Head of caudate nucleus (tissue), 42 donors: ENCODE measurements around the gene FAM131C.
A peak's percentile ranks its signal among the peaks of the same experiment; 100 is the strongest.

Experiments
- DNase-seq, 42 donors: peaks; one replicate each; pipeline versions ENCODE4 v3.0.0 to v3.0.0-alpha.2; 2020 to 2021; ENCODE audit warnings: mixed read lengths in 7 of 42
- intact Hi-C: fragments of 100-400 bp; cut with DNase I; formaldehyde crosslinking; loops from one replicate; pipeline ENCODE4 v1.15.0; 2022

FAM131C gene

DNA sequence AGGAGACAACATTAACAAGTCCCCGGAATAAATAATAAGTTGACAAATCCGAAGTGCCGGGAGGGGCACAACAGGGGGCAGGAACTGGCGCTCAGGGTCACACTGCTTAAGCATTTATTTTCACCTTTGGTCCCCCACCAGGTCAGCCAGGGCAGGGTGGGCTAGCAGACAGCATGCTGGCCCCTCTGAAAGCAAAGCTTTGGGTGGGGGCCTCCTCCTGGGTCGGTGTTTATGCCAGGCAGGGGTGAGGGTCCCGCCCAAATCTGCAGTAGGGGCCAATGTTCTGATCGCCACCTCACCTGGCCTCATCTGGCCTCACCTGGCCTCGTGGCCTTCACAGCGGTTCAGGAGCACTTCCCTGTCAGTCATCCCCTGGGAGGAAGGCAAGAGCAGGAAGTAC lies 8.2 kb upstream of the FAM131C start:
- intact Hi-C loops, result loop anchor here (10.0 kb wide), 1 partner anchor 283 kb away; the partner anchor contains the start of gene SZRD1
- DNase-seq, result no peak

DNA sequence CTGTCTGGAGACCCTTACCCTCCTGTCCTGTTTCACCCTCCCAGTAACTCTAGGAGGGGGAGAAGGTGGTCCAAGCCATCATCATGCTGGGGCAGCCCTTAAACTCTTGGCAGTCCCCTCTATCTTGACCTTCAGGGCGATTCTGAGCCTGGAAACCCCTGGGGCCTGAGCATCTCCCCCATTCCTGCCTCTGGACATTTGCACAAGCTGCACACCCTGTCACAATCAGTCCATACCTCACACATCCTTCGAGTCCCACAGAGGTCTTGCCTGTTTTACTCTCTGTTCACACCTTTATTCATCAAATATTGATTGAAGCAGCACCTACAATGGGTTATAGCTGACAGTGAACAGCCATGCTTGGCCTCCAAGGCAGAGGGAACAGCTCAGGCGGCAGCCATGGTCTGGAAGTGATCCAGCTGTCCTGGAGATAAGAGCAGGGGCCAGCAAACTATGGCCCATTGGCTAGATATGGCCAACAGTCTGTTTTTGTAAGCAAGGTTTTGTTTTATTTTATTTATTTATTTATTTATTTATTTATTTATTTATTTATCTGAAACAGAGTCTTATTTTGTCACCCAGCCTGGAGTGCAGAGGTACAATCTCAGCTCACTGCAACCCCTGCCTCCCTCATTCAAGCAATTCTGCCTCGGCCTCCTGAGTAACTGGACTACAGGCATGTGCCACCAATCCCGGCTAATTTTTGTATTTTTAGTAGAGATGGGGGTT lies 7.1 kb upstream of the FAM131C start:
- intact Hi-C loops, result loop anchor here (10.0 kb wide), 1 partner anchor 284 kb away; the partner anchor contains the start of gene SZRD1
- no peak for DNase-seq

DNA sequence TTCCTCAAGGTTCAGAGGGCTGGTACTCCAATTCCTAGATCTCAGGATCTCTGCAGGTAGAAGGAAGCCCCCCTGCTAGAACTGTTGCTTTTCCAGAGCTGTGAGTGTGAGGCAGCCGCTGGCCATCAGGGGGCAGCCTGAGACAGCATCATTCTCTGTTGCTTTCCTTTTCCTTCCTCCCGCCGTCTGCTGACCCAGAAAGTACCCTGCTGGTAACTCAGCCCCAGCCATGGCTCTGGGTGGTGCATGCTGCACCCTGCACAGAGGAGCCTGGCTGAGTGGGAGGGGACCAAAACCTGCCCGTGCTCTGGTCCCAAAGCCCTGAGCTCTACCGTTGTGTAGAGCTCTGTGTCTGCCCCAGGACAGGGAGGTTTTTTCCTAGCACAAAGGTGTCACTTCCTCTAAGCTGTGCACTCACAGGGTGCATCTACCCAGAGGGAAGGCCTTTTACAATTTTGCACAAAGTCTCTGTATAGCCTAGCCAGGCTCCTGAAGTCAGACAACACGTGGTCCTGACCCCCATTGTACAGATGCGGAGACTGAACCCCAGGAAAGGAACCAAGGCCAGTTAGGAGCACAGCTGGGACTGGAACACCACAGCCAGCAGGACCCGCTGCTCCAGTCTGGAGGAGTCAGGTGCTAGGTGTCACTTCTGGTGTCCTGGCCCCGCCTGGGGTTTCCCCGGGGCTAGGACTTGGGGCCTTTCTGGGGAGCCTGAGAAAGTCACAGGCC lies 5.6 kb upstream of the FAM131C start:
- peak; percentile 58 to 90 (median 82) for DNase-seq
- intact Hi-C loops, result loop anchor here (2.0 to 5.0 kb wide), 2 partner anchors 108 to 158 kb away; partner anchors contain the start of gene CPLANE2

DNA sequence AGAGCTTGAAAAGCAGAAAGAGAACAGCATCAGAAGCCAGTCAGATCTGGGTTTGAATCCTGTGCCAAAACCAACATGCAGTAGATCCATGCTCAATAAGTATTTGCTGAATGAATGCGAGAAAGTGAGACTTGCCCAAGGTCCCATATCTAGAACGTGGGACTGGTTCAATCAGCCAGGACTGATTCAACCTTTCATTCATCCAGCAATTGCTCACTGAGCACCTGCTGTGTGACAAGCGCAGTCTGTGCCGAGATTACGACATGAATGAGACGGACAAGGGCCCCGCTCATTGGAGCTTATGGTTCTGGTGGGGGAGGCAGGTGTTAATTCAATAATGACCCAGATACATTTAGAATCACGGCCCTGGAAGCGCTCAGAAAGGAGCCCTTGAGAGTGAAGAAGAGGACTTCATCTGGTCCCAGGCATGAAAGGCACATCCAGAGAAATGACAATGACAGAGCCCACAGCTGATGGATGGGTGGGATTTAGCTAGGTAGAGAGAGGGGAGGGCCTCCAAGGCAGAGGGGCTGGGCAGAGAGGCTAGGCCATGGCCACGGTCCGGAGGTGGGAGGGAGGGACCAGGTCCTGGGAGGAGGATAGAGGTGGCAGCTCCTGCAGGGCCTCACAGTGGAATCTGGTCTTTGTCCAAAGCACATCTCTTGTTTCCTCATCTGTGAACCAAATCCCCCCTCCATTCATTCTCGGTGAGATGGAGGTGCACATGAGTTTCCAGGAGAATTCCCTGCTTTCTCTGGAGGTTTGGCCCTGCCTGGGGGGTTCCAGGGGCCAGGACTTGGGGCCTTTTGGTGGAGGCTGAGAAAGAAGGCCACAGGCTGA lies 4.2 kb upstream of the FAM131C start:
- intact Hi-C loops, result loop anchor here (2.0 to 5.0 kb wide), 2 partner anchors 109 to 160 kb away; partner anchors contain the start of gene CPLANE2
- no peak for DNase-seq

DNA sequence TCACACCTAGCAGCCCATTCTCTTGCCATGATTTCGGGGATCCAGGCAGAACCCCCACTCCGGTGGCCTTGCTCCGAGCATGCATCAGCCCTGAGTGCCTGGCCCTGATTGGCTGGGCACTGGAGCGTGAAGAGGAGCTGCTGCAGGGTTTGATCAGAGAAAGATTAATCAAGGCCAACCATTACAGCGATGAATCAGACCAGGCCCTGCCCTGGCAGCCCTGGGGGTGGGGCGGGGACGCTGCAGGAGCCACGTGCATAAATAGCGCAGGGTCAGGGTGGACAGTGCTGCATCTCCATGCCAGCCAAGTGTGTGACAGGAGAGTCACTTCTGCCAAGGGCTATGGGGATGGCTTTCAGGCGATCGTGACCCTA lies 3.4 kb upstream of the FAM131C start:
- intact Hi-C loops, result loop anchor here (5.0 kb wide), 1 partner anchor 160 kb away; the partner anchor contains the start of gene CPLANE2
- no peak for DNase-seq

DNA sequence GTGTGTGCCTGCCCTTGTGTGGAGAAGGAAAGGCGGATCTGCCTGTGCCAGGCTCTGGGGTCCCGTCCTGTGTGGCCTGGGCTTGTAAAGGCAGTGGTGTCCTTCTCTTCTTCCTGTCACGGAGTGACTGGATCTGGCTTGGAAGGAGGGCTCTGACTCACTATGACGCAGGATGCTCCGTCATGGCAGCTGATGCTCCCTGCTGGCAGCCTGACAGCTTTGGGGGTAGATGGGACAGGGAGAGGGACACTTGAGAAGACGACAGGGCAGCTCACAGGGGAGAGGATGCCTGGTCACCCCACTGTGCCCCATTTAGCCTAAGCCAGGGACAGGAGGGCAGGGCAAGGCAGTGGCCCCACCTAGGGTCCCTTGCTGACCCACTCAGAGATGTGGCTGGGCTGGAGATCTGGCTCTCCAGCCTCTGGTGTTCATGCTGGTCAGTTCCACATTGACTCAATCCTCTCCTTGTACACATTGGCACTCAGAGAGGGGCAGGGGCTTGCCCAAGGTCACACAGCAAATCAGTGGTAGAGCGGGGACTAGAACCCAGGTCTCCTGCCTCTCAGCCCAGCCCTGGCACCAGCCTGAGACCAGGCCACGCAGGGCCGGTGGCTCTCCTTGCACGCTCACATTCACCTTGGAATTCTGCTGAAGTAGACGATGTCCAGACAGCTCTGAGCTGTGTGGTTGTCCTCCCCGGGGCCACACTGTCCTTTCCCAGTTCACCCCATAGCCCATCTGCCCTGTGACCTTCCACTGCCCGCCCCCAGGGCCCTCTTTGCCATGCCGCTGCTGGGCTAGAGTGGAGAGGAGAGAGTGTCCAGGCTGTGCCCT lies 2.8 kb upstream of the FAM131C start:
- DNase-seq, result no peak
- intact Hi-C loops, result loop anchor here (5.0 kb wide), 1 partner anchor 161 kb away; the partner anchor contains the start of gene CPLANE2

DNA sequence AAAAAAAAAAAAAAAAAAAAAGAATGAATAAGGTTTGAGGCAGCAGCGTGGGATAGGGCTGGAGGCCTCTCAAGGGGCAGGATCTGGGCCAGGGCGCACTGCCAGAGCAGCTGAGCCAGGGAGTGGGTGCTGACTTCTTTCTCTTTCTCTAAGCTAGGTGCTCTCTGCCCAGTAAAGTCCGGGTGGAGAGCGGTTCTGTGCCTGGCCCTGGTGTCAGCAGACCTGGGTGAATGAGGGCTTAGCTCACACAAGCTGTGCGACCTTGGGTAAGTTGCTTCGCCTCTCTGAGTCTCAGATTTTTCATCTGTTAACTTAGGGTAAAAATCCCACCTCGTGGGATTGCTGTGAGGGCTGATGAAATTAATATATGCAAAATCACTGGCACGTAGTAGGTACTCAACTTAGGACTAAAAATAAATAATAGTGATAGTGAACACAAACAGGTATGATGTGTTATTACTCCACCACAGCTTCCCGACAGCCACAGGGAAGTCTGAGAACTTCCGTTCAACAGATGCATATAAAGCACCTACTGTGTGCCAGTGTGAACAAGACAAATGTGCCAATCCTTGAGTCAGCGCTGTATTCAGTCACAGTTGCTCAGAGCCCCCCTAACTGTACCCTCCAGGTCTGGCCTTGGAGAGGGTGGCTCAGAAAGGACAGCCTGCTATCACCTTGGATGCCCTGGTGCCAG lies 2.0 kb upstream of the FAM131C start:
- peak in 26 of 42 donors; percentile 21 to 71 (median 46) for DNase-seq
- intact Hi-C loops, result loop anchor here (5.0 kb wide), 1 partner anchor 162 kb away; the partner anchor contains the start of gene CPLANE2

DNA sequence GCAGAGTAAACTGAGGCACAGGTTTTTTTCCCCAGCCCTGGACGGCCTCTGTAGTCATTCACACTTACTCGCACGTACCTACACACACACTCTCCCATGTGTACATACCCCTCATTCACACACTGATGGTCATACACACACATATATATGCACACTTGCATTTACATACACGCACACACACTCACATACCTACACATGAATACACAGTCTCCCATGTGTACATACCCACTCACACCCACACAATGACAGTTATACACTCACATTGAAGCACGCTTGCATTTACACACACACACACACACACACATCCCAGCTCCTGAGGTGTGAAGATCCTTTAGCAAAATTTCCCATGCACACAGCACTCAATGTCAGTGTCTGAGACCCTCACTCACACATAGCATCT lies 766 bp upstream of the FAM131C start:
- intact Hi-C loops, result no loop called here

DNA sequence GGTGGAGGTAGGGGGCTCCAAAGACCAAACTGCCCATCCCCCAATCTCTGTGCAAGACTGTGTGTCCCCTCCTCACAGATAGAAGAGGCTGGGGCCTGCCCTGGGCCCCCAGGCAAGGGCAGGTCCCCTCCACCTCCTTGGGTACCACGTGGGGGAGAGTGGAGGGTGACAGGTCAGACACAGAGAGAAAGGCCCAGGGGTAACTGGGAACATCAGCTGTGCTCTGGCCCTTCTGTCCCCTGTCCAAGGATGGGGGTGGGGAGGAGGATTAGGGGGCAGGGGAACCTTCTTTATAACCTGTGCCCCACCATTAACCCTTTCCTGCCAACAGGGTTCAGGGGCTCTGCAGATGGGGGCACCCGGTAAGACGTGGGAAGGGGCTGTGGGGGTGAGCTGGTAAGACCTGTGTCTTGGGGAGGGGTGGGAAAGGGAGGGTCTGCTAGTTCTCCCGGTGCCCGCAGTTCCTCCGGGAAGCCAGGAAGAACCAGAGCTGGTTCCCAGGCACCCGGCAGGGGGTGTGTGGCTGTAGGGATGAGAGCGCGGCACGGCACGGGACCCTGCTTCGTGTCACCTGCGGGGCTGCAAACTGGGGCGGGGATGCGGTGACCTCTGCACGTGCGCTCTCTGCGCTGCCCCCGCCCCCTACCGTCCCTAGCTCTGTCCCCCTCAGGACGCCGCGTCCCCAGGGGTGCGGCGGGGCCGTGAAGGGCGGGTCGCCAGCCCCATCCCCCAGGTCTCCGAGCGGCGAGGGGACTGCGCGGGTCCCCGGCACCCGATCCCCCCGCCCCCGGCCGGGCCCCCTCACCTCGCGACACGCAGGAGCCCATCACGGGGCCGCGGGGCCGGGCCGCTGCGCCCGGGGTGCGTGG lies 601 bp downstream of the FAM131C start:
- DNase-seq, result peak in 1 of 42 donors; percentile 16
- intact Hi-C loops, result no loop called here

More for the DNA sequence above, 766 bp upstream of the FAM131C start:
- DNase-seq, result no peak

DNA sequence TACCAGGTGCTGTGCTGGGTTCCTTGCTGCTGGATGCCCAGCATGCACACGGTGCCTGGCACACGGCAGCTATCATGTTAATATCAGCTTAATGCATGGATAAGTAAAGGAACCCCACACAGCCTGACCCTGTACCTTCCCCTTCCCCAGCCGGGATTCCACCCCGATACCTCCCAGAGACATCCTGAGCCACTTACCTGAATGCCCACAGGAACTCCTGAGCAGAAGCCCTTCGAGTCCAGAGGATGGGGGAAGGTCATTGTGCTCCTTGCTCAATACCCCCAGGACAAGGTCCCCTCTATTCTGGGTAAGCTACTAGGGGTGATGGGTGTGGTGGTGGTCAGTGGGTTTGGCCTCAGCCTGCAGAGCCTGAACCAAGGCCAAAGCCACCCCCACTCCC lies 1.4 kb downstream of the FAM131C start:
- DNase-seq, result no peak
- intact Hi-C loops, result no loop called here

DNA sequence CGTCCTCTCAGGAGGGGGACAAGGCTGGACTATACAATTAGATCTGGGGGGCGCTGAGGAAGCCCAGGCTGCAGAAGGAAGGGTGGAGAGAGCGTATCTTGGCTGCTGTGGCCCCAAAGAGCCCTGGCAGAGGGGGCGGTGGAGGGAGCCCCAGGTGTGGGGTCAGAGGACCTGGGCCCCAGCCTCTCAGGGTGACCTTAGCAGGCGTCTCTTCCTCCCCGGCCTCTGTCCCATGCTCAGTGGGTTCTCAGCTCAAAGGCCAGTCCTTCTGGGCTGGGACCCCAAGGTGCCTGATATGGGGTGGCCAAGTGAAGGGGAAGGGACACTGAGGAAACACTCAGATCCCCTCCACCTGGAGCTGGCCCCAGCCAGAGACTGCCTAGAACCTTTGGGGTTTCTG lies 1.8 kb downstream of the FAM131C start:
- DNase-seq, result no peak
- intact Hi-C loops, result no loop called here

DNA sequence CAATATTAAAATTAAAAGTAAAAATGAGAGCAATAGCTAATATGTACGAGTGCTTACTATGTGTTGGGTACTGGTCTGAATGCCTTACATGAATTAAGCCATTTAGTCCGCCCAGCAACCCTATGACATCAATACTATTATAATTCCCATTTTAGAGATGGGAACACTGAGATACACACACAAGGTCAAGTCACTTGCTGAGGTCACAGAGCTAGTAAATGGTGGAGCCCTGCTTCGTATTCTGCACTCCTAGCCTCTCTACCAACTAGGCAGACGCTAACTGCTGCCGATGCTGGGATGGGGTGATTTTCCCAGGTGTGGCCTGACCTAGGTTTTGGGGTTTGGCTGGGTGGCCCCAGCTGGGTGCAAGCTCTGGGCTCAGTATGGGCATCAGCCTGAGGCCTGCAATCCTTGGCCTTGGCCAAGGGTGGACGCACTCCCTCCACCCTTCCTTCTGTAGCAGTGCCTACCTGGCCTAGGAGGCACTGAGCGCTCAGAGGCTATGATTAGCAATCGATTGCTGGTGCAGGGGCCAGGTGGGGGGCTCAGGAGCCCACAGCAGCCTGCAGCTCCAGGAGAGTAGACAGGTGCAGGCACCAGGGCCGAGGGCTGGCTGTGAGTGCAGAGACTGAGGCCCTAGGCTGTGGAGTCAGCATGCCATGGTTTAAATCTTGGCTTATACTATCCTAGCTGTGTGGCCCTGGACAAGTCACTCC lies 2.7 kb downstream of the FAM131C start:
- intact Hi-C loops, result no loop called here
- no peak for DNase-seq

DNA sequence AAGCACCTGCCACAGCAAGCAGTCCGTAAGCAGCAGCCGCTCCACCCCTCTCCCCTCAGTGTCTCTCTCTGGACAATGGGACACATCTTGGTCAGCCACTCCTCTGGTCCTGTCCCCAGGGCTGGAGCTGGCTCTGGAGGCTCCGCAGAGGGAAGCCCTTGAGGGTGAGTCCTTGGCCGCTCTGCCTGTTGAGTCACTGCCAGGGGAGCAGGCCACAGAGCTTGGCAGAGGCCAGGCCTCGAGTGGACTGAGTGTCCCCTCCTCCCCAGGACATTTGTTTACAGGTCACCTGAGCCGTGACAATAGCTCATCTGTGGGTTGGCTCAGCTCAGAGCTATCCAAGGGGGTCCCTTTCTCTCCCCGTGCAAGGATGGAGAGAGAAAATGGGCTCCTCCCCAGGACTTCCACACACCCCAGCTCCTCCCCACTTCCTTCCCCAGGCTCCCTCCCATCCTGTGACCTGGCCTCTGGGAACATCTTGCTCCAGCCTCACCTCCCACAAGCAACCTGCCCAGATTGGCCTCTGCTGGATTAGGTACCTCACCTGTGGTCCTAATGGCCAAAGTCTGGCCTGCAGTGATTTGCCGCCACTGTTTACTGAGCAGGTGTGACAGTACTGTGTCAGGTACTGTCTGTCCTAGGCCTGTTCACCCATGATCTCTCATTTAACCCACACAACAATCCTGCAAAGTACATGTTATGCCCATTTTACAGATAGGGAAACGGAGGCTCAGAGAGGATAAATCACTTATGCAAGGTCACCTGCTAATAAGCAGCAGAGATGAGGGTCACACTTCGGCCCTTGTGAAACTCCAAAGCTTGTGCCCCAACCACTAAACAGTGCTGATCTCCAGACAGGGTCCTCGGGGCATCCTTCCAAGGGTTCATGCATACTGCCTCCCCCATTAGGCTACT lies 4.8 kb downstream of the FAM131C start:
- peak in 27 of 42 donors; percentile 12 to 74 (median 50) for DNase-seq
- intact Hi-C loops, result no loop called here

DNA sequence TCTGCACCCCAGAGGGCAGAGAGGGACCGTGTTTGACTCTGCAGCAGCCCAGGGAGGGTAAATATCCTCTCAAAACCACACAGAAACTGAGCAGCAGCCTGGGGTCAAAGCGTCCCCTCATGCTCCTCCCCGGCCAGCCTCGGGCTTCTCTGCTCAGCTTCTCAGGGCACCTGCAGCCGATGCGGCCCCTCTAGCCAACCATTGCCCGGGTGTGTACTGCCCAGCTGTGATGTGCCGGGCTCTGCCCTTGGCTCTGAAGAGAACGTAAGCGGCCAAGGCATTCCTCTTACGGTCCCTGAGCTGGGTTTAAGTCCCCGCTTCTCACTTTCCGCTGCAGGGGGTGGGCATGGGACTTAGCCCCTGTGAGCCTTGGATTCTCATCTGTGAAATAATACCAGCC lies 5.5 kb downstream of the FAM131C start:
- intact Hi-C loops, result no loop called here
- no peak for DNase-seq

DNA sequence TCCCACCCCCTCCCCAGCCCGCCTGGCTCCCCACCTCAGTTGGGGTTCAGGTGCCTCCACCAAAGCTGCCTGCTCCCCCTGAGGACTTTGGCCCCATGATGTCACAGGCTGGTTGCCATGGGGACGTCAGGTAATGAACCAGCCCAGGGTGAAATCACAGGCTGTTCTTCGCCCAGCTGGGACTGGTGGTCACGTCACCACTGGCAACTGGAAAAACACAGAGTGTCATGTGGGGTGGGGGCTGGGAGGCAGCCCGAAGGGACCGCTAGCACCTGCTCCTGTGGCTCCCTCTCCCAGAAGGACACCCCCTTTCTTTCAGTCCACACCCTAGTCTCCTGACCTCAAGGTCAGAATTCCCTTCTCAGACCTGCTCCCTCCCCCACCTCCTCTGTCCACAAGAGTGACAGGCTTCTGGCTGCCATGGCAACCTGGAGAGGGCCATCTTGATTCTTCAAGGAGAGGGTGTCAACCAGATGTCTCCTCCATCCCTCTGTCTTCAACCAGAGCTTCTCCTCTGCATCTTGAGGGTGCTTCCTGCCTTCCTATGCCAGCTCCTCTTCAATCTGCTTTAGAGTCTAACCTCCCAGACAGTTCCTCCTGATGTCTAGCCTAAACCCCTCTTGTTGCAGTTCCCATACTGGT lies 6.2 kb downstream of the FAM131C start:
- intact Hi-C loops, result no loop called here
- peak in 10 of 42 donors; percentile 23 to 70 (median 42) for DNase-seq
